GM23338 (cell line): ENCODE measurements around the gene PPP4C.

Experiments
- CREB1 ChIP-seq: fragments of 250-450 bp; sonication (Bioruptor Pico); IDR thresholded peaks from 2 replicates; pipeline ENCODE4 v1.5.0; 2020; ENCODE audit warnings: low read depth, mild to moderate bottlenecking, moderate library complexity
- EZH2 ChIP-seq: fragments of 200-600 bp; sonication (generic); IDR thresholded peaks from one replicate; pipeline ENCODE4 v1.8.0; 2017; ENCODE audit warnings: antibody characterized with exemption, mild to moderate bottlenecking, low read depth; ENCODE audit not compliant: unreplicated experiment
- EZH2phosphoT487 ChIP-seq: fragments of 200-600 bp; sonication (generic); IDR thresholded peaks from one replicate; pipeline ENCODE4 v1.8.1; 2018; ENCODE audit warnings: antibody characterized with exemption; ENCODE audit not compliant: unreplicated experiment
- NANOG ChIP-seq: IDR thresholded peaks from 2 replicates; pipeline ENCODE4 v1.6.1; 2016; ENCODE audit warnings: antibody characterized with exemption, borderline replicate concordance
- POLR2AphosphoS5 ChIP-seq: IDR thresholded peaks from 2 replicates; pipeline ENCODE4 v1.6.1; 2016; ENCODE audit warnings: antibody characterized with exemption, low read depth
- ZNF114 ChIP-seq: fragments of 250-450 bp; sonication (Bioruptor Pico); IDR thresholded peaks from 2 replicates; pipeline ENCODE4 v1.5.0; 2020; ENCODE audit warnings: mild to moderate bottlenecking, moderate library complexity
- ZNF331 ChIP-seq: fragments of 250-450 bp; sonication (Bioruptor Pico); IDR thresholded peaks from 2 replicates; pipeline ENCODE4 v1.5.0; 2020; ENCODE audit warnings: low read depth, mild to moderate bottlenecking, moderate library complexity
- TF ChIP-seq, protein P1 (sequence below), 2 experiments: fragments of 200-600 bp in 1 of 2; sonication (generic) in 1 of 2; conservative IDR thresholded peaks; 2 replicates each; pipeline versions ENCODE4 v1.5.1 to v1.6.1; 2016 to 2017; ENCODE audit warnings: antibody characterized with exemption in 2 of 2, low read depth in 2 of 2, mild to moderate bottlenecking in 2 of 2, moderate library complexity in 1 of 2
- TF ChIP-seq, protein P2 (sequence below): IDR thresholded peaks from one replicate; pipeline ENCODE4 v1.6.1; 2018; ENCODE audit warnings: antibody characterized with exemption; ENCODE audit not compliant: unreplicated experiment

DNA sequence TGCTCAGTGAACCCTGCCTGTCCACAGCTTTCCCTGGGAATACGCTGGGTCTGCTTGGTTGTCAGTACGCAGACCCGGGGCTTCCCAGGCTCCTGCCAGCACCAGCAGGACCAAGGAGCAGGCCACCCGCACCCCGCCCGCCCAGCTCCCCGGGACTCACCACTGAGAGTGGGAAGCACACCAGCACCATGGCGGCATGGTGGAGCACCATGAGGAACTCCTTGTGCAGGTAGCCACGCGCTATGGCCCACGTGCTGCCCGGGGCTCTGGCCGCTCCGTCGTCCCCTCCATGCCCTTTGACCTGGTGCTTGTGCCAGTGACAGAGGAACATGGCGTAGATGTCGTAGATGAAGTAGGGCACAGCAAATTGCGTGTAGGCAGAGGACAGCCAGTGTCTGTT lies 49.3 kb upstream of the PPP4C start:
- TF ChIP-seq, protein P1, sequence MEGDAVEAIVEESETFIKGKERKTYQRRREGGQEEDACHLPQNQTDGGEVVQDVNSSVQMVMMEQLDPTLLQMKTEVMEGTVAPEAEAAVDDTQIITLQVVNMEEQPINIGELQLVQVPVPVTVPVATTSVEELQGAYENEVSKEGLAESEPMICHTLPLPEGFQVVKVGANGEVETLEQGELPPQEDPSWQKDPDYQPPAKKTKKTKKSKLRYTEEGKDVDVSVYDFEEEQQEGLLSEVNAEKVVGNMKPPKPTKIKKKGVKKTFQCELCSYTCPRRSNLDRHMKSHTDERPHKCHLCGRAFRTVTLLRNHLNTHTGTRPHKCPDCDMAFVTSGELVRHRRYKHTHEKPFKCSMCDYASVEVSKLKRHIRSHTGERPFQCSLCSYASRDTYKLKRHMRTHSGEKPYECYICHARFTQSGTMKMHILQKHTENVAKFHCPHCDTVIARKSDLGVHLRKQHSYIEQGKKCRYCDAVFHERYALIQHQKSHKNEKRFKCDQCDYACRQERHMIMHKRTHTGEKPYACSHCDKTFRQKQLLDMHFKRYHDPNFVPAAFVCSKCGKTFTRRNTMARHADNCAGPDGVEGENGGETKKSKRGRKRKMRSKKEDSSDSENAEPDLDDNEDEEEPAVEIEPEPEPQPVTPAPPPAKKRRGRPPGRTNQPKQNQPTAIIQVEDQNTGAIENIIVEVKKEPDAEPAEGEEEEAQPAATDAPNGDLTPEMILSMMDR (conservative IDR thresholded peaks at IDR 0.05; ENCODE audit: low read depth in 2 of 2): no peak
- TF ChIP-seq EZH2 (no peak), POLR2AphosphoS5 (no peak), NANOG (no peak), CREB1 (CRISPR knock-in tag) (no peak), EZH2phosphoT487 (no peak), ZNF114 (CRISPR knock-in tag) (no peak), ZNF331 (CRISPR knock-in tag) (no peak)
- TF ChIP-seq, protein P2, sequence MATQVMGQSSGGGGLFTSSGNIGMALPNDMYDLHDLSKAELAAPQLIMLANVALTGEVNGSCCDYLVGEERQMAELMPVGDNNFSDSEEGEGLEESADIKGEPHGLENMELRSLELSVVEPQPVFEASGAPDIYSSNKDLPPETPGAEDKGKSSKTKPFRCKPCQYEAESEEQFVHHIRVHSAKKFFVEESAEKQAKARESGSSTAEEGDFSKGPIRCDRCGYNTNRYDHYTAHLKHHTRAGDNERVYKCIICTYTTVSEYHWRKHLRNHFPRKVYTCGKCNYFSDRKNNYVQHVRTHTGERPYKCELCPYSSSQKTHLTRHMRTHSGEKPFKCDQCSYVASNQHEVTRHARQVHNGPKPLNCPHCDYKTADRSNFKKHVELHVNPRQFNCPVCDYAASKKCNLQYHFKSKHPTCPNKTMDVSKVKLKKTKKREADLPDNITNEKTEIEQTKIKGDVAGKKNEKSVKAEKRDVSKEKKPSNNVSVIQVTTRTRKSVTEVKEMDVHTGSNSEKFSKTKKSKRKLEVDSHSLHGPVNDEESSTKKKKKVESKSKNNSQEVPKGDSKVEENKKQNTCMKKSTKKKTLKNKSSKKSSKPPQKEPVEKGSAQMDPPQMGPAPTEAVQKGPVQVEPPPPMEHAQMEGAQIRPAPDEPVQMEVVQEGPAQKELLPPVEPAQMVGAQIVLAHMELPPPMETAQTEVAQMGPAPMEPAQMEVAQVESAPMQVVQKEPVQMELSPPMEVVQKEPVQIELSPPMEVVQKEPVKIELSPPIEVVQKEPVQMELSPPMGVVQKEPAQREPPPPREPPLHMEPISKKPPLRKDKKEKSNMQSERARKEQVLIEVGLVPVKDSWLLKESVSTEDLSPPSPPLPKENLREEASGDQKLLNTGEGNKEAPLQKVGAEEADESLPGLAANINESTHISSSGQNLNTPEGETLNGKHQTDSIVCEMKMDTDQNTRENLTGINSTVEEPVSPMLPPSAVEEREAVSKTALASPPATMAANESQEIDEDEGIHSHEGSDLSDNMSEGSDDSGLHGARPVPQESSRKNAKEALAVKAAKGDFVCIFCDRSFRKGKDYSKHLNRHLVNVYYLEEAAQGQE: no peak
